GM13976 (cell line): Measurements from ENCODE around the gene IFT74.

ENCODE experiments used
- DNase-seq: peaks from one replicate; pipeline ENCODE4 v3.0.0; 2012; ENCODE audit warnings: low spot score
- in situ Hi-C: fragments of 300-500 bp; cut with MboI; formaldehyde crosslinking; loops from one replicate; pipeline ENCODE4 v1.12.0; 2022; ENCODE audit warnings: low sequenced_read_pairs, mixed read lengths, inconsistent platforms; ENCODE audit not compliant: unreplicated experiment
- TF ChIP-seq, protein P1 (sequence below): IDR thresholded peaks from 2 replicates; pipeline ENCODE4 v1.5.1; 2012; ENCODE audit warnings: borderline replicate concordance, mild to moderate bottlenecking; ENCODE audit not compliant: insufficient read depth; ENCODE audit errors: extremely low read depth, missing control alignments, control extremely low read depth

Gene IFT74

DNA sequence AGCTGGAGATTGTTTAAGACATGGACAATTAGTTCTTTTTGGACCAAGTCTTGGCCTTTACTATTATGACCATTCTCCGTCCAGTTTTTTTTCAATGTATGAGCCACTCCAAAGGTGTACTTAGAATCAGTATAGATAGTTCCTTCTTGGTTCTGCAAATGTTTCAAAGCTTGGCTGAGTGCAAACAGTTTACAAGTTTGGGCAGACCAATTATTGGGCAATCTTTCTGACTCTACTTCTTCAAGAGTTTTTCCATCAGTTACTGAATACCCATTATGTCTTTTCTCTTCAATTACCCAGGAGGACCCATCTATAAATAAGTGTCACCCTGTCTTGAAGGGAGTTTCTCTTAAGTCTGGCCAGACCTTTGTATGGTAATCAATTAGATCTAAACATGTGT, 15.5 kb downstream of the IFT74 start:
- TF ChIP-seq, protein P1, sequence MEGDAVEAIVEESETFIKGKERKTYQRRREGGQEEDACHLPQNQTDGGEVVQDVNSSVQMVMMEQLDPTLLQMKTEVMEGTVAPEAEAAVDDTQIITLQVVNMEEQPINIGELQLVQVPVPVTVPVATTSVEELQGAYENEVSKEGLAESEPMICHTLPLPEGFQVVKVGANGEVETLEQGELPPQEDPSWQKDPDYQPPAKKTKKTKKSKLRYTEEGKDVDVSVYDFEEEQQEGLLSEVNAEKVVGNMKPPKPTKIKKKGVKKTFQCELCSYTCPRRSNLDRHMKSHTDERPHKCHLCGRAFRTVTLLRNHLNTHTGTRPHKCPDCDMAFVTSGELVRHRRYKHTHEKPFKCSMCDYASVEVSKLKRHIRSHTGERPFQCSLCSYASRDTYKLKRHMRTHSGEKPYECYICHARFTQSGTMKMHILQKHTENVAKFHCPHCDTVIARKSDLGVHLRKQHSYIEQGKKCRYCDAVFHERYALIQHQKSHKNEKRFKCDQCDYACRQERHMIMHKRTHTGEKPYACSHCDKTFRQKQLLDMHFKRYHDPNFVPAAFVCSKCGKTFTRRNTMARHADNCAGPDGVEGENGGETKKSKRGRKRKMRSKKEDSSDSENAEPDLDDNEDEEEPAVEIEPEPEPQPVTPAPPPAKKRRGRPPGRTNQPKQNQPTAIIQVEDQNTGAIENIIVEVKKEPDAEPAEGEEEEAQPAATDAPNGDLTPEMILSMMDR, result no peak
- in situ Hi-C loops, result no loop called here
- no peak for DNase-seq

GRCh38 chr9:26973989-26974388, 17.8 kb downstream of the IFT74 start:
- no peak for DNase-seq
- TF ChIP-seq, protein P1, result no peak
- in situ Hi-C loops, result no loop called here

- in situ Hi-C loops, result no loop called here
These were observed 18.7 kb downstream of the IFT74 start for GRCh38 chr9:26974927-26975326.

GRCh38 chr9:26975728-26976707, 19.8 kb downstream of the IFT74 start:
- no peak for DNase-seq
- in situ Hi-C loops, result no loop called here
- TF ChIP-seq, protein P1, result no peak

More at GRCh38 chr9:26974927-26975326, 18.7 kb downstream of the IFT74 start:
- TF ChIP-seq, protein P1, result no peak
- no peak for DNase-seq

GRCh38 chr9:26983340-26983739, 27.1 kb downstream of the IFT74 start:
- in situ Hi-C loops, result no loop called here
- TF ChIP-seq, protein P1, result no peak
- DNase-seq, result no peak

GRCh38 chr9:26995810-26996209, 39.6 kb downstream of the IFT74 start:
- in situ Hi-C loops, result no loop called here
- TF ChIP-seq, protein P1, result no peak
- no peak for DNase-seq
